Activated T-helper 17 cell treated with anti-CD3 and anti-CD28 coated beads, Interleukin-2, amount 50 U/mL, for 72 hours (primary cell): ENCODE data around the gene TUT1. TPM values are rescaled to one million over a fixed set of nuclear protein-coding genes. Genes with fewer than 3 reads are reported as not detected.
"Not testable (repeated sequence)": the region's sequence is repeated elsewhere in the genome, so short reads cannot be mapped to it uniquely, and the experiment has no call there.

ENCODE experiments used
- ATAC-seq: fragments of 150-1000 bp; cut with Tn5 transposase; replicated peaks from 2 replicates; pipeline ENCODE4 v1.10.0; 2021; ENCODE audit warnings: mild to moderate bottlenecking, moderate library complexity
- H3K27ac Mint-ChIP-seq: one replicate; pipeline ENCODE4 v1.8.0; 2022; ENCODE audit warnings: mixed read lengths
- H3K27me3 Mint-ChIP-seq: one replicate; pipeline ENCODE4 v1.8.0; 2022; ENCODE audit warnings: mixed read lengths
- H3K36me3 Mint-ChIP-seq: one replicate; pipeline ENCODE4 v1.8.0; 2022; ENCODE audit warnings: low read depth, mild to moderate bottlenecking, mixed read lengths
- H3K4me1 Mint-ChIP-seq: one replicate; pipeline ENCODE4 v1.8.0; 2022; ENCODE audit warnings: mixed read lengths
- H3K4me3 Mint-ChIP-seq: one replicate; pipeline ENCODE4 v1.8.0; 2022; ENCODE audit warnings: mild to moderate bottlenecking, mixed read lengths
- H3K9me3 Mint-ChIP-seq: one replicate; pipeline ENCODE4 v1.8.0; 2022; ENCODE audit warnings: mixed read lengths
- total RNA-seq, 2 donors: library from RNA; stranded (reverse); gene quantifications; one replicate each; pipeline ENCODE4 v1.2.3, GENCODE V29; 2022

The TUT1 gene, protein sequence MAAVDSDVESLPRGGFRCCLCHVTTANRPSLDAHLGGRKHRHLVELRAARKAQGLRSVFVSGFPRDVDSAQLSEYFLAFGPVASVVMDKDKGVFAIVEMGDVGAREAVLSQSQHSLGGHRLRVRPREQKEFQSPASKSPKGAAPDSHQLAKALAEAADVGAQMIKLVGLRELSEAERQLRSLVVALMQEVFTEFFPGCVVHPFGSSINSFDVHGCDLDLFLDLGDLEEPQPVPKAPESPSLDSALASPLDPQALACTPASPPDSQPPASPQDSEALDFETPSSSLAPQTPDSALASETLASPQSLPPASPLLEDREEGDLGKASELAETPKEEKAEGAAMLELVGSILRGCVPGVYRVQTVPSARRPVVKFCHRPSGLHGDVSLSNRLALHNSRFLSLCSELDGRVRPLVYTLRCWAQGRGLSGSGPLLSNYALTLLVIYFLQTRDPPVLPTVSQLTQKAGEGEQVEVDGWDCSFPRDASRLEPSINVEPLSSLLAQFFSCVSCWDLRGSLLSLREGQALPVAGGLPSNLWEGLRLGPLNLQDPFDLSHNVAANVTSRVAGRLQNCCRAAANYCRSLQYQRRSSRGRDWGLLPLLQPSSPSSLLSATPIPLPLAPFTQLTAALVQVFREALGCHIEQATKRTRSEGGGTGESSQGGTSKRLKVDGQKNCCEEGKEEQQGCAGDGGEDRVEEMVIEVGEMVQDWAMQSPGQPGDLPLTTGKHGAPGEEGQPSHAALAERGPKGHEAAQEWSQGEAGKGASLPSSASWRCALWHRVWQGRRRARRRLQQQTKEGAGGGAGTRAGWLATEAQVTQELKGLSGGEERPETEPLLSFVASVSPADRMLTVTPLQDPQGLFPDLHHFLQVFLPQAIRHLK
- 10 to 100 TPM; 23.8 to 25.7 TPM for total RNA-seq

- peaks cover 17% of the 10 kb centered on the region for H3K4me1 Mint-ChIP-seq
Observed at GRCh38 chr11:62591448-62592145, at the start of gene TUT1. TUT1 (minus strand) TSS chr11:62591523; CDS start chr11:62591485, 38 bp downstream.

DNA sequence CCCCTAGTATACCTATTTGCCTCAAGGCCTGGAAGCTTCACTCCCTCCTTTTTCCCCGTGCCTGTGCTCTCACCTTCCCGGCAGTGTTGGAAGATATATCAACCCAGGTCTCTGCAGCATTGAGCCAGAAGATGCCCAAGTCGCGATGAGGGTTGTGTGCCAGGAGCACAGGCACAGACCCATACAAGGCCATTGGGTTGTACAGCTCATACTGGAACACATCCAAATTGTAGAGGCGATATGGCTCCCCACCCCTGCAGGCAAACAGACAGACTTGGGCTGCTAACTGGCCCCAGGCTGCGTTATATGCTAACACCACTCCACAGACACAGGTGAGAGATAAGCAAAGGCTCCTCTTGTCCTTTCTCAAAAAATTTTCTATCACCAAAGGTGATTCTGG, 41.2 kb upstream of the TUT1 start:
- peaks cover 100% of the 10 kb centered on the region for H3K36me3 Mint-ChIP-seq
- no peak overlapping the region for H3K4me3 Mint-ChIP-seq

More at GRCh38 chr11:62591448-62592145, at the start of gene TUT1:
- H3K27me3 Mint-ChIP-seq, result no peaks in the 10 kb centered on the region
- H3K4me3 Mint-ChIP-seq, result peak within 1 kb of the TSS; percentile 91
- H3K36me3 Mint-ChIP-seq, result peaks cover 84% of the 10 kb centered on the region
- peak; percentile 95 for ATAC-seq
- H3K9me3 Mint-ChIP-seq, result no peaks in the 10 kb centered on the region
- H3K27ac Mint-ChIP-seq, result peak within 1 kb of the TSS; percentile 91

GRCh38 chr11:62627713-62628112, 36.4 kb upstream of the TUT1 start:
- no peak for ATAC-seq
- Mint-ChIP-seq H3K4me3 (no peak overlapping the region), H3K27me3 (no peaks in the 10 kb centered on the region), H3K4me1 (no peaks in the 10 kb centered on the region), H3K27ac (no peak overlapping the region), H3K9me3 (no peaks in the 10 kb centered on the region), H3K36me3 (peaks cover 84% of the 10 kb centered on the region)

More for the DNA sequence above, 41.2 kb upstream of the TUT1 start:
- H3K27ac Mint-ChIP-seq, result peak overlapping the region; percentile 57
- H3K4me1 Mint-ChIP-seq, result peaks cover 5% of the 10 kb centered on the region
- no peak for ATAC-seq
- H3K27me3 Mint-ChIP-seq, result no peaks in the 10 kb centered on the region
- H3K9me3 Mint-ChIP-seq, result no peaks in the 10 kb centered on the region

GRCh38 chr11:62622476-62623089, 31.3 kb upstream of the TUT1 start:
- no peaks in the 10 kb centered on the region for H3K4me1 Mint-ChIP-seq
- peak overlapping the region; percentile 91 for H3K27ac Mint-ChIP-seq
- no peak for ATAC-seq
- H3K4me3 Mint-ChIP-seq, result peak overlapping the region; percentile 97
- peaks cover 80% of the 10 kb centered on the region for H3K36me3 Mint-ChIP-seq
- H3K27me3 Mint-ChIP-seq, result no peaks in the 10 kb centered on the region
- H3K9me3 Mint-ChIP-seq, result no peaks in the 10 kb centered on the region

DNA sequence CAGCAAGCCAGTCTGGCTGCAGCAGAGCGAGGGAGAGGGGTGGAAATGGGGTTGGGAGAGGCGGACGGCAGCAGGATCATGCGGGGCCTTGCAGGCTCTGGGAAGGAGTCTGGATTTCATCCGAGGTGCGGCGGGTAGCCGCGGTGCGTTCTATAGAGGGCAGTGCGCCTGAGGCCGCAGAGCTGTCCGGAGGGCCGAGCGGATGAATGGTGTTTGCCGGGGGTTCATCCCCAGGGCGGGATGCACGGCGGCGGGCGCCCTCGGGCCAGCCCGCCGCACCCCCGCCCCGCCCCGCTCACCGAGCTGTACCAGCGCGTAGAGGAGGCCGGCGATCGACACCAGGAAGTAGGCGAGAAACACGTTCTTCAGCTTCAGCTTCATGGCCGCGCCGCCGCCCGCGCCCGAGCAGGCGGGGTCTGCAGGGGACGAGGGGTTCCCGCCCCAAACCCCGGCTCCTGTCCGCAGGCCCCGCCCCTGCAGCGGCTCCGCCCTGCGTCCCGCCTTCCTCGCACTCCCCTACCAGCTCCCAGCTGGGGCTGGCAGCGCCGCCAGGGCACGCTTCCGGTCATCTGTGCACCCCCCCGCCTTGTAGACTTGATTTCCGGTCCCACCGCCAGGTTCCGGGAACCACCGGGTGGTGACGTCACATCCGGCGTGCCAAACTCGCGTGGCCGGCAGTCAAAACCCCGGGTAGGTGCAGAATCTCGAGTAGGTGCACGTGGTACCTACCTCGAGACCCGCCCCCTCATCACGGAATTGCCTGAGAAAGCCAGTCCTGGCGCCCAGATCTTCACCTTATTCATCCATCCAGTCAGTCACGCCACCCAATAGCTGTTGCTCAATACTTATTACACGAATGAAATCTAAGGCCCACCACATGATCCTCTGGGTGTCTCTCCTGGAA, 30.5 kb upstream of the TUT1 start, which contains the start of gene B3GAT3:
B3GAT3 (minus strand) TSS at position 420 of the 904 bp plus-strand sequence; CDS start at position 381, 39 bp downstream.
- no peaks in the 10 kb centered on the region for H3K27me3 Mint-ChIP-seq
- no peaks in the 10 kb centered on the region for H3K9me3 Mint-ChIP-seq
- H3K36me3 Mint-ChIP-seq, result peaks cover 80% of the 10 kb centered on the region
- ATAC-seq, result peak; percentile 96
- no peaks in the 10 kb centered on the region for H3K4me1 Mint-ChIP-seq
- peak within 1 kb of the TSS; percentile 91 for H3K27ac Mint-ChIP-seq
- peak within 1 kb of the TSS; percentile 97 for H3K4me3 Mint-ChIP-seq

GRCh38 chr11:62621027-62621566, 29.8 kb upstream of the TUT1 start:
- H3K4me3 Mint-ChIP-seq, result peak overlapping the region; percentile 97
- ATAC-seq, result no peak
- H3K27ac Mint-ChIP-seq, result peak overlapping the region; percentile 91
- H3K9me3 Mint-ChIP-seq, result no peaks in the 10 kb centered on the region
- H3K27me3 Mint-ChIP-seq, result no peaks in the 10 kb centered on the region
- no peaks in the 10 kb centered on the region for H3K4me1 Mint-ChIP-seq
- H3K36me3 Mint-ChIP-seq, result peaks cover 81% of the 10 kb centered on the region

GRCh38 chr11:62616957-62617356, 25.6 kb upstream of the TUT1 start:
- not testable (repeated sequence) for H3K27me3 Mint-ChIP-seq, H3K27ac Mint-ChIP-seq, H3K4me3 Mint-ChIP-seq, H3K4me1 Mint-ChIP-seq, ATAC-seq, H3K9me3 Mint-ChIP-seq
- H3K36me3 Mint-ChIP-seq, result peaks cover 78% of the 10 kb centered on the region

DNA sequence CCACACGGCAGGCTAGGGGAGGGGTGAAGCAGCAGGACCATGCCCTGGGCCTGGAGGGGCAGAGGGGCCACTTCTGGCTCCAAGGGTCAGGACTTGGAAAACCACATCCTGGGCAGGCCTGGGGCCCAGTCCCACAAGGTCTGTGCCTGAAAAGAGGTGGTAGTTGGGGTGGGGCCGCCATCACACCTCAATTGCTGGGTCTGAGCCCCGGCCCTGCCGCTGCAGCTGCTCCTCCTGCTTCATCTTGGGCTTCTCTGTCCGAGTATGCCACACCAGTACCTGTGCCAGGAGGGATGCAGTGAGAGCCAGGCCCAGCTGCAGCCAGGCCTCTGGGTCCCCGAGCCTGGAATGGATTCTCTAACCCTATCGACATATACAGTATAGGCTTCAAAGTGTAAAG, 24.2 kb upstream of the TUT1 start:
- no peak overlapping the region for H3K27ac Mint-ChIP-seq
- peaks cover 79% of the 10 kb centered on the region for H3K36me3 Mint-ChIP-seq
- H3K4me3 Mint-ChIP-seq, result no peak overlapping the region
- H3K27me3 Mint-ChIP-seq, result no peaks in the 10 kb centered on the region
- ATAC-seq, result no peak
- H3K4me1 Mint-ChIP-seq, result peaks cover 12% of the 10 kb centered on the region
- no peaks in the 10 kb centered on the region for H3K9me3 Mint-ChIP-seq

DNA sequence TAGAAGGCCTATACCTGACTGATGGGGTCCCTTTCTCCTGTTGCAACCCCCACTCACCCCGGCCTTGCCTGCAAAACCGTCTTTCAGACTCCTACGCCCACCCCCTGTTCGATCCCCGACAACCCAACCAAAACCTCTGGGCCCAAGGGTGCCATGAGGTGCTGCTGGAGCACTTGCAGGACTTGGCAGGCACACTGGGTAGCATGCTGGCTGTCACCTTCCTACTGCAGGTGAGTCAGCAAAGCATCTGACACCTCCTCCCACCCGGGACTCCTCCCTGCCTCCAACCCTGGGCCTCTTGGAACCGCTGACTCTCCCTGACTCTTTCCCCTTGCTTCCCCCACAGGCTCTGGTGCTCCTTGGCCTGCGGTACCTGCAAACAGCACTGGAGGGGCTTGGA, 23.0 kb upstream of the TUT1 start:
- no peaks in the 10 kb centered on the region for H3K27me3 Mint-ChIP-seq
- H3K4me3 Mint-ChIP-seq, result peak overlapping the region; percentile 73
- ATAC-seq, result peak; percentile 36
- H3K9me3 Mint-ChIP-seq, result no peaks in the 10 kb centered on the region
- H3K36me3 Mint-ChIP-seq, result peaks cover 79% of the 10 kb centered on the region
- peak overlapping the region; percentile 87 for H3K27ac Mint-ChIP-seq
- peaks cover 18% of the 10 kb centered on the region for H3K4me1 Mint-ChIP-seq

- Mint-ChIP-seq H3K27ac (peak overlapping the region; percentile 87), H3K9me3 (no peaks in the 10 kb centered on the region), H3K4me3 (peak overlapping the region; percentile 73), H3K4me1 (peaks cover 23% of the 10 kb centered on the region), H3K36me3 (peaks cover 77% of the 10 kb centered on the region), H3K27me3 (no peaks in the 10 kb centered on the region)
- ATAC-seq, result no peak
Observed at GRCh38 chr11:62613291-62613778, 22.0 kb upstream of the TUT1 start.

GRCh38 chr11:62612366-62613290, 21.3 kb upstream of the TUT1 start, which contains the start of the genes EML3 and ROM1:
EML3 (minus strand) TSS chr11:62612775; CDS start chr11:62612457, 318 bp downstream.
ROM1 (plus strand) TSS chr11:62613257; CDS start chr11:62613282, 25 bp downstream.
- peak within 1 kb of the TSS; percentile 94 for H3K27ac Mint-ChIP-seq
- H3K27me3 Mint-ChIP-seq, result no peaks in the 10 kb centered on the region
- peaks cover 29% of the 10 kb centered on the region for H3K4me1 Mint-ChIP-seq
- H3K9me3 Mint-ChIP-seq, result no peaks in the 10 kb centered on the region
- H3K4me3 Mint-ChIP-seq, result peak within 1 kb of the TSS; percentile 93
- ATAC-seq, result peak; percentile 74
- H3K36me3 Mint-ChIP-seq, result peaks cover 75% of the 10 kb centered on the region
